Prostate gland (tissue), 2 donors: ENCODE data around the gene AUTS2.

Experiments used
- POLR2AphosphoS5 ChIP-seq: sonication (generic); formaldehyde crosslinking; IDR thresholded peaks from one replicate; pipeline ENCODE4 v1.6.1; 2017; ENCODE audit warnings: antibody characterized with exemption
- TF ChIP-seq, protein P1 (sequence below), 4 experiments: fragments of 200-600 bp in 2 of 4; fragments of 450-650 bp in 2 of 4; sonication (generic) in 2 of 4; IDR thresholded peaks; 1 replicate in 3 of 4; 2 replicates in 1 of 4; pipeline ENCODE4 v1.5.1; 2016 to 2019; ENCODE audit warnings: antibody characterized with exemption in 4 of 4, mild to moderate bottlenecking in 2 of 4, moderate library complexity in 2 of 4

DNA sequence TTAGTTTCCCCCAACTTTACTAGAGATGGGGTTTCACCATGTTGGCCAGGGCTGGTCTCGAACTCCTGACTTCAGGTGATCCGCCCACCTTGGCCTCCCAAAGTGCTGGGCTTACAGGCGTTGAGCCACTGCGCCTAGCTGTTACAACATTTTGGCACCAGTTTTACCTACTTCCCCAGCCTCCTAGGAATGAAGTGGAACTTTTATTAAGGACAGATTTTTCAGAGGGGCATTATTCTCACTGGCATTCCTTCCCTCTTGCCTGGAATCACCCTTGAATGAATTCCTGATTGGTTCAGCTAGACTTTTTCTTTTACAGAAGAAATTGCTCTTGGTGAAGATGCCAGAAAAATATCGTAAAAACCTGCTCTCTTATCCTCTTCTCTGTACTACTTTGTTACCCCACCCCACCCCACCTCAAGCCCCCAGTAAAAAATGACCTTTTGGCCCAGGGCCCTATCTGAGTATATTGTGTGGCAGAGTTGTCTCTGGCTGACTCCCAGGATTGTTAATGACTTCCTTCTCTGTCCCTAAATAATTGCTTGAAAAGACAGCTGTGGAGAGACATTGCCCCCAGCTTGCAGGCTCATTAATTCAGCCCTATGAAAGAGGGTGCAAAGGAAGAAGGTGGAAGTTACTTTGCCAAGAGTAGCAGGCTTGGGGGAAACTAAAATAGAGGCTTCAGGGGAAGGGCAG, 189.6 kb downstream of the AUTS2 start:
- TF ChIP-seq, protein P1, sequence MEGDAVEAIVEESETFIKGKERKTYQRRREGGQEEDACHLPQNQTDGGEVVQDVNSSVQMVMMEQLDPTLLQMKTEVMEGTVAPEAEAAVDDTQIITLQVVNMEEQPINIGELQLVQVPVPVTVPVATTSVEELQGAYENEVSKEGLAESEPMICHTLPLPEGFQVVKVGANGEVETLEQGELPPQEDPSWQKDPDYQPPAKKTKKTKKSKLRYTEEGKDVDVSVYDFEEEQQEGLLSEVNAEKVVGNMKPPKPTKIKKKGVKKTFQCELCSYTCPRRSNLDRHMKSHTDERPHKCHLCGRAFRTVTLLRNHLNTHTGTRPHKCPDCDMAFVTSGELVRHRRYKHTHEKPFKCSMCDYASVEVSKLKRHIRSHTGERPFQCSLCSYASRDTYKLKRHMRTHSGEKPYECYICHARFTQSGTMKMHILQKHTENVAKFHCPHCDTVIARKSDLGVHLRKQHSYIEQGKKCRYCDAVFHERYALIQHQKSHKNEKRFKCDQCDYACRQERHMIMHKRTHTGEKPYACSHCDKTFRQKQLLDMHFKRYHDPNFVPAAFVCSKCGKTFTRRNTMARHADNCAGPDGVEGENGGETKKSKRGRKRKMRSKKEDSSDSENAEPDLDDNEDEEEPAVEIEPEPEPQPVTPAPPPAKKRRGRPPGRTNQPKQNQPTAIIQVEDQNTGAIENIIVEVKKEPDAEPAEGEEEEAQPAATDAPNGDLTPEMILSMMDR (IDR thresholded peaks at IDR 0.05), result no peak
- no peak for TF ChIP-seq POLR2AphosphoS5
